HG02571 (cell line): Measurements from ENCODE around the gene ZBP1.
"Not testable (repeated sequence)": the region's sequence is repeated elsewhere in the genome, so short reads cannot be mapped to it uniquely, and the experiment has no call there.

Experiments used
- ATAC-seq: cut with Tn5 transposase; IDR thresholded peaks from one replicate; pipeline ENCODE4 v1.9.1; 2021; ENCODE audit warnings: mild to moderate bottlenecking, moderate library complexity; ENCODE audit not compliant: unreplicated experiment

ZBP1 gene

DNA sequence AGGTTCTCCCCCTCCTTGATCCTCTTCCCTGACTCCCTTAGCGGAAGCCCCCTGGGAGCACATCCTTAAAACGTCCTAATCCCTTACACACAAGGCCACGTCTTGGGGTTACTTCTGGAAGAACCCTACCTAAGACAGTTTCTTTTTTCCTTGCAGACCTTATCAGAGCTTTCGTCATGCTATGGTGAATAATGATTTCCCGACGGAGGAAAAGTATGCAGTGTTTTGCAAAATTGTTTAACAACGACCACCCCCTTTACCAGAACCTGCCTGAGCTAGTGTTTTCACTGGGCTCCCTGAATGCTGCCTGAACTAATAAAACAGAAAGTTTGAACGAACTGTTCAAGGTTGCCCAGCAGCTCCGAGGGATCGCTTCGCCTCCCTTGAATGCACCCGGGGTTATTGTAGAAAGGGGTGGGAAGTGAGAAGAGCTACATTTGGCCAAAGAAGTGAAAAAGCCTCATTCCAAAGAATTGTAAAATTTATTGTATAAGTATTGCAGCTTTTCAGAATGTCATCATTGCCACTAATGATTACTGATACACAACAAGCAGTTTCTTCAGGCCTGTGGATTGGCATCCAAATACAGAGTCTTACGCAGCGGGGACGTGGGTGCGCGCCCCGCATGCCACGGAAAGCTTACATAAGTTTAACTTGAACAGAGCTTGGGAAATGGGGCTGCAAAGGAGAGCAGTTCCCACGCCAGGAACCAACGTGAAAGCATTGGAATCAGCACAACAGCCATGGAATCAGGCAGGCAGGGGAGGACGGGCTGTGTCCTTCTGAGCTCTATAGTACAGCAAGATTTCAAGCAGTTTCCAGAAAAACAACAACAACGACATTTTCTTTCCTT, 27.9 kb upstream of the ZBP1 start:
- ATAC-seq = no peak

- no peak for ATAC-seq
Measured at GRCh38 chr20:57647006-57647932, 27.0 kb upstream of the ZBP1 start.

DNA sequence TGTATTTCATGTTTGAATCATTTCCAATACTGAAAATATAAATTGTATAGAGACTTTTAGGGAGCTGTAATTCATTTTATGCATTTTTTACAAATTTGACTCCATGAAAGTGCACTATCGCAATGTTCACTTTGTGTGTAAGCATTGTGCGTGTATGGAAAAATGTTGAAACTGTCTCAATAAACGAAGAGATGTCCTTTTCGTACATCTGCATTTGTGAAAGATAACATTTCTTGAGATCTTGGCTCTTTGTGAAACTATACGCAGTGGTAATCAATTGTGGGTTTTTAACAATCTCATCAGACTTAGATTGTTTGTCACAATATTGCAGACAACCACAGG, 18.6 kb upstream of the ZBP1 start:
- no peak for ATAC-seq

DNA sequence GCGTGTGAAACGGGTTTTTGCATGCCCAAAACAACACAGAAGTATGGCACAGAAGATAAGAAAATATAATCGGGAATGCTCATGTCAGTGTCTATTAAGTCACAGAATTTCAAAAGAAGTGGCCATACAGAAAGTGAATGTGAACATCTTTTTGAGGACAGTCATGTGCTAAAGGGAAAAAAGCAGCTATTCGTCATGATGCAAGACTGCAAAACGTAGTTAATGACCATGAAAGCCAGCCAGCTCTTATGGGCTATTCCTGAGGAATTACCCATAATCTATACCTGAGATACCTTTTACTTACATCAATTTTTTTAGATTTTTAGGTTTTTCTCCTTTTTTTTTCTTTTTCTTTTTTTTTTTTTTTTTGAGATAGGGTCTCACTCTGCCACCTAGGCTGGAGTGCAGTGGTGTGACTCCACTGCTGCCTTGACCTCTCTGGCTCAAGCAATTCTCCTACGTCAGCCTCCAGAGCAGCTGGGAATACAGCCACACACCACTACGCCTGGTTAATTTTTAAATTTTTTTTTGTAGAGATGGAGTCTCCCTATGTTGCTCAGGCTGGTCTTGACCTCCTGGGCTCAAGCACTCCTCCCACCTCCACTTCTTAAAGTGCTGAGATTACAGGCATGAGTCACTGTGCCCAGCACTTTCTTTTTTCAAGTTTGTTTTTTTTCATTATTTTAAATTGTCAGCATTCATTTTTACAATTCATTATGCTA, 18.1 kb upstream of the ZBP1 start:
- no peak for ATAC-seq

- ATAC-seq = no peak
Measured at GRCh38 chr20:57633945-57634491, 13.8 kb upstream of the ZBP1 start.

DNA sequence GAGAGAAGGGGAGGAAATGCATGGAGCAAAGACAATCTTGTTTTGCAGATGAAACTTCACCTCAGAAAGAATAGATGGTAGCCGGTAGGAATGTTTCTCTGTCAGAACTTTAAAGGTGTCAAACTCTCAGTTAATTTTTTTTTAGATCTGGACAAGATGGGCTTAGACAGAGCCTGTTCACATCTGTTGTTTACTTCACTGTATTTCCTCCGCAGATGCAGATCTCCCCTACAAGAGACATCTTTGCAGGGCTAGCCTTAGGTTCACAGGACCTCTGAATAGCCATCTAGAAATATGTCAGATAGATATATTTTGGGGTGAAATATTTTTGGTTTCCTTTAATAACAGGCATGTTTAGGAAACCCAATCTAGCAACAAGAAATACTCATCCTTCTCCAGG, 12.1 kb upstream of the ZBP1 start:
- no peak for ATAC-seq

GRCh38 chr20:57630061-57630460, 9.8 kb upstream of the ZBP1 start:
- no peak for ATAC-seq

- ATAC-seq = not testable (repeated sequence)
Measured at GRCh38 chr20:57629491-57629901, 9.3 kb upstream of the ZBP1 start.

DNA sequence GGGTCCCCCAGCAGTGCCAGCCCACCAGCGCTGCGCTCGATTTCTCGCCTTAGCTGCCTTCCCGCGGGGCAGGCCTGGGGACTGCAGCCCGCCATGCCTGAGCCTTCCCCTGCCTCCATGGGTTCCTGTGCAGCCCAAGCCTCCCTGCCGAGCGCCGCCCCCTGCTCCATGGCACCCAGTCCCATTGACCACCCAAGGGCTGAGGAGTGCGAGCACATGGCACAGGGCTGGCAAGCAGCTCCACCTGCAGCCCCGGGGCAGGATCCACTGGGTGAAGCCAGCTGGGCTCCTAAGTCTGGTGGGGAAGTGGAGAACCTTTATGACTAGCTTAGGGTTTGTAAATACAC, 8.7 kb upstream of the ZBP1 start:
- not testable (repeated sequence) for ATAC-seq

- ATAC-seq = no peak
Measured at GRCh38 chr20:57628047-57628961, 8.1 kb upstream of the ZBP1 start.

- no peak for ATAC-seq
Measured at GRCh38 chr20:57627339-57627738, 7.1 kb upstream of the ZBP1 start.

DNA sequence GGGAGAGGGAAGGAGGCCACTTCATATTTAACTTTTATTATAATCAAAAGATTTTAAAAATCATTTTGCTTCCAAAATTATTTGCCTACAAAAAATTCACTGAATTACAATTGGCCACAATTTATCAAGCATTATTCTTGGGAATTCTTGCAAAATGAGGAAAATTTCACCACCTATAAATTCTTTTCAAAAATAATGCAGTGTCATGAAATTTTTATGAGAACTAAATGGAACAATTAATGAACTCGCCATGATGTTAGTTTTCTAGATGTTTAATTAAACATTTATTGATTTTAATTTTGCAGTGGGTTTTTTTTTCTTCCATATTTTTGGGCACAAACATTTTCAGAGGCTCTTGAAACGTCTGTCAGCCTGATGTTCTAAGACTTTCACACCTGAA, 5.8 kb upstream of the ZBP1 start:
- no peak for ATAC-seq

DNA sequence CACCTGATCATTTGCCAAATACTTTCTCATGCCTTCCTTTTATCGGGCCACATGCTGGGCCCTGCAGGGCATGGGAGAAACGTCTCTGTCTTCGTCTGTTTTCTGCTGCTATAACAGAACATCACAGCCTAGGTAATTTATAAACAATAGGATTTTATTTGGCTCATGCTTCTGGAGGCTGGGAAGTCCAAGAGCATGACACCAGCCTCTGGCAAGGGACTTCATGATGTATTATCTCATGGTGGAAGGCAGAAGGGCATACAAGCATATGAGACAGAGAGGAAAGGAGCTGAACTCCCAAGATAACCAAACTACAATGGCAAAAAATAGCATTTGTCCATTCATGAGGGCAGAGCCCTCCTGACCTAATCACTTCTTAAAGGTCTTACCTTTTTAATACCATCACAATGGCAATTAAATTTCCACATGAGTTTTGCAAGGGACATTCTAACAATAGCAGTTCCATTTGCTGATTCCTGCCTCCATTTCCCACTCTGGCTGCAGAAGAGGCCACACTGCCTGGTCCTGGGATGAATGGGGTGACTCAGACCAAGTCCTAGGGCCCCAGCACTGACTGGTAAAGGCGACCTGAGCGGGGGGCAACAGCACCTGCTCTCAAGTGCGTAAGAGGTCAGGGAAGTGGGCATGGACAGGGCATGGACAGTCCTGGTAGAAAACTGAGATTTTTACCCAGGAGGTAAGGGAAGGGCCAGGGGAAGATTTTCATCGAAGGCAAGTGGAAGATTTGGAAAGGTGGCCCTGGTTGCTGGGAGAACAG, 5.1 kb upstream of the ZBP1 start:
- ATAC-seq = no peak

DNA sequence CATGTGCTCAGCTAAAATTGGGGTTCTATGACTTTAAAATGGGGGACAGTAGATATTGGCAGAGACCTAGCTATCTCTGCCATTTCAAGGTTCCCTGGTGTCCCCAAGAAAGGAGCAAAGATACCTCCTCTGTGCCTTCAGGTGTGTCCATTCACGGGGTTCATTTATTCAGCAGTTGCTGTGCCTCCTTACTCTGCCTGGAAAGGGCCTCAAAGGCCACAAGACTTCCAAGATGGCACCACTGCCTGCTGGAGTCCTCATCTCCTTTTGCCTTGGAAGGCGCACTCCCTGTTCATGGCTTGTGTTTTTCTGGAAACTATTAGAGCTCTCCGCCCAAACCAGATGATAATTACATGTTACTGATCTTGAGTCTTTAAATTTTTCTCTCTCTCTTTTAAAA, 3.9 kb upstream of the ZBP1 start:
- ATAC-seq = no peak

DNA sequence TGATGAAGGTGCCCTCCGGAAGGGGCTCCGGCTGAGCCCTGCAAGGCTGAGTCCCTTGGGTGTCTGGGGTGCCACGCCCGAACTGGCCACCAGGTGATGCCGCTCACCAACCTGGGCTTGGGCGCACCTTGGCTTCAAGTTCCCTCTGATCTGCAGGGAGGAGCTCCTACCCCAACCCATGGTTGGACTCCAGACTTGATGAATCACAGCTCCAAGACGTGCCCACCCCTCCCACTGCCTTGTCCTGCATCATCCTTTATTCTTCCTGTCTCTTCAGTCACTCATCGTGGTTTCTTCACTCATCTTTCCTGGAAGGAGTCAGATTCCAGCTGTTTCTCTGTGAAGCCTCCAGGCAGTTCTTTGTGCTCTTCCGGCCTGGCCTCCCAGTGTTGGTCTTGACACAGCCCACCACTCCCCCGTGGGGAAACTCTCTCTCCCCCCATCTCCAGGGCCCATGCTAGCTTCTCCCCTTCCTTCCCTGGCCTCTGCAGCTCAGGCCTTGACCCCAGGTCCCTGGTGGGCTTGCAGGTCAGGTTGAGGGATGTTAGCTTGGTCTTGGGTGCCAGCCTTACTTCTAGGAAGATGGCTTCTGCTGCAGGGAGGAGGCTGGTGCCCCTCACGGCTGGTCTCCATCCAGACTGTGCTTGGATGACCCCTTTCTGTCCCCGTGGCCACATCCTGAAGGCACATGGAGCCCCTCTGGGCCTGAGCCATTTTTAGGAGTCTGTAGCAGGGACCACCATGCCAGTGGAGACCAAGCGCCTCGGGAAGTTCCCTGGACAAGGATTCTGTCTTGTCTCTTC, 2.6 kb upstream of the ZBP1 start:
- ATAC-seq = no peak

GRCh38 chr20:57622201-57622570, 2.0 kb upstream of the ZBP1 start:
- no peak for ATAC-seq

- no peak for ATAC-seq
Measured at GRCh38 chr20:57621421-57622200, 1.4 kb upstream of the ZBP1 start.

GRCh38 chr20:57620999-57621398, 773 bp upstream of the ZBP1 start:
- ATAC-seq = no peak
